Endometrial microvascular endothelial cells (primary cell): Measurements from ENCODE around the gene ZNF385A. TPM values are rescaled to one million over a fixed set of nuclear protein-coding genes. Genes with fewer than 3 reads are reported as not detected.

Experiments used
- in situ Hi-C: cut with HindIII; loops from 2 replicates; pipeline ENCODE4 v1.10.0; 2017; ENCODE audit warnings: low sequenced_read_pairs, low pct_unique_long_range_greater_than_20kb; ENCODE audit errors: inconsistent ontology term
- total RNA-seq: library from RNA; depleted of rRNA; stranded (reverse); fragments of >200 nt; gene quantifications from one replicate; pipeline ENCODE4 v1.2.3, GENCODE V29; 2015; ENCODE audit errors: inconsistent ontology term

The ZNF385A gene
- total RNA-seq, 1 donor from 2014 or later, result 0.65 TPM

DNA sequence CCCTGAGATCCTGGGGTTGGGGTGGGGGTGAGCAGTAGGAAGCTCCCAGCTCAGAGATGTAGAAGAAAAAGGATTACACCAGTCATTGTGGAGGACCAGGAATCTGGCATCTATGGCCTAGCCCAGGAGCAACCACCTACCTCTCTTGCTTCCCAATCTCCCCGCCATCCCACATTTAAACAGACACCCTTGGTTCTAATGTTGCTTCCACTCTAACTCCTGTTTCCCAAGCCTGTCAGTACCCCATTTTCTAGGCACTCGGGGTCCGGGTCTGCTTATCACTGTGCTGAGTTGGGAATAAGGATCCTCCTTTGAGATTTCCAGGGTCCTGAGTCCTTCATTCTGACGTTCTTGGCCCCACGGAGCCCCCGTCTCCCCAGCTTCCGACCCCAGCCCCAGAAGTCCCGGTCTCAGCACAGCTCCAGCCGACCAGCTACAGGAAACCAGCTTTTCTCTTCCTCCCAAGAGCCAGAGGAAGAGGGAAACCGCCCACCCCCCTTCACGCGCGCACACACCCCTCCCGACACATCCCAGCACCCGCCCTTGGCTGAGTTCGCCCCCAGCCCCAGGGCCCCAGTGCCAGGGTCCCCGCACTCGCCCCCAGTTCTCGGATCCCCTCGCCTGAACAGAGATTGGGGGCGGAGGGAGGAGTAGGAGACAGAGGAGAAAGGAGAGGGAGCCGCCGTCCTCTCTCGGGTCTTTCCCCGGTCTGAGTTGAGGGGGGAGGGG, 33.3 kb upstream of the ZNF385A start:
- in situ Hi-C loops, result no loop called here

GRCh38 chr12:54416687-54417603, 32.4 kb upstream of the ZNF385A start:
- in situ Hi-C loops, result no loop called here

DNA sequence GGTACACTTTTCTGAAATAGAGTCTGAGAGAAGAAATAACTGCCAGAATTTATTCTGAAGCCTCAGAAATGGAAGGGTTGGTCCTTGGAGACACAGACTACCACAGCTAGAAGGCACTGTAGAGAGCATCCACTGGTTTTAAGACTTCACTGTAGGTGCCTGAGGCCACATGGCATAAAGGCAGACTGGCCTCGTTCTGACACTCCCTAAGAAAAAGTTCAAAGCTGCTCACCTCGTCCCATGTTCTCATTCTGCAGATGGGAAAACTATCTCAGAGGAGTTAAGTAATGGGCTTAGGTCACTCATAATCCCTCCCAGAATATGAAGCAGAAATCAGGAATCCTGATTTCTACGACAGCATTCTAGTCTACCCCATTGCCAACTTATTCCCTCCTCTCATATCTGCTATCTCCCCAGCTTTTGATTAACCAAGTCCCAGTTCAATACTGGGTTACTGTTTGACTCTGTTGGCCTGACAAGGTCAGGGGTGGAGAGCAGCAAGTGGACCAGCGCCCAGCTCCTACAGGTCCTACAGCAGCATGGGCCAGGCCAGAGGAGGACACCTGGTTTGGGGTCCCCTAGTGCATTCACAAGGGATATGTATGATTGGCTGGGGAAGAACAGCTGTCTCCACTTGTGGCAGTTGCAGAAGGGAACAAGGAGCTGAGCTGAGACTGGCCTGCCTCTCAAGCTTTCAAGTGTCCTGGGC, 30.8 kb upstream of the ZNF385A start:
- in situ Hi-C loops, result no loop called here

GRCh38 chr12:54413284-54414190, 29.0 kb upstream of the ZNF385A start:
- in situ Hi-C loops, result no loop called here

GRCh38 chr12:54412786-54413185, 28.3 kb upstream of the ZNF385A start:
- in situ Hi-C loops, result no loop called here

- in situ Hi-C loops, result no loop called here
Observed at GRCh38 chr12:54412348-54412747, 27.8 kb upstream of the ZNF385A start.

- in situ Hi-C loops, result no loop called here
Observed at GRCh38 chr12:54411391-54412241, 27.1 kb upstream of the ZNF385A start.

DNA sequence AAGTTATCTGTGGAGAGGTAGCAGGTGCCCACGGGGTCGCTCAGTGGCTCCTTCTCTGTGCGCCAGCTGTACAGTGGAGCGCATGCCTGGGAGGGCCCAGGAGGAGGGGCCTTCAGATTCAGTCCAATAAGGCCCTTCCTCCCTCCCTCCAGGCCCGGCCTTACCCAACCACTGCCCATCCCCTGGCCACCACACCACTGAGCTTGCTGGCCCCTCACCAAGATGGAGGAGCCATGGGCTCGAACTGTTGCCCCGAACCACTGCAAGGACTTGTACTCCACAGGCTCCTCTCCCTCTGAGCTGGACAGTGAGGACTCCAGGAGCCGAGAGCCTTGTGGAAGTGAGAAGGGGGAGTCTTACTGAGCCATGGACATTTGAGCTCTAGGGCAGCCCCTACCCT, 24.7 kb upstream of the ZNF385A start:
- in situ Hi-C loops, result no loop called here

GRCh38 chr12:54407183-54407905, 22.8 kb upstream of the ZNF385A start:
- in situ Hi-C loops, result no loop called here

- in situ Hi-C loops, result no loop called here
Observed at GRCh38 chr12:54405573-54405972, 21.0 kb upstream of the ZNF385A start.

DNA sequence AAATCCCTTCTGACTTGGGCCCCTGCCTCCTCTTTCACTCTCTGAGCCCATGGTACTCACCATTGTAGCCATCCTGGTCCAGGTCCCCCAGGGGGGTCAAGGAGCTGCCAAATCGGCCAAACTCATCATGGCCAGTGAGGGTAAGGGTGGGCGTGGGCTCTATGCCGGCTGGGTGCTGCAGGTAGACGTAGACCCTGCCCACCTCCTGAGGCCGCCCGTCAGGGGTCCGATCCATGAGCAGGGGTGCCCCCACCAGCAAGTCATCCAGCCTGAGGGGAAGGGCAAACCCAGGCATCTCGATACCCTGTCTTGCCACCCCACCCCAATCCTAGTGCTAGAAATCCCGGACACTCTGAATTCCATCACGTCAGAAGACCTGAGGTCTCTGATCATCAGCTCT, 20.6 kb upstream of the ZNF385A start:
- in situ Hi-C loops, result no loop called here

DNA sequence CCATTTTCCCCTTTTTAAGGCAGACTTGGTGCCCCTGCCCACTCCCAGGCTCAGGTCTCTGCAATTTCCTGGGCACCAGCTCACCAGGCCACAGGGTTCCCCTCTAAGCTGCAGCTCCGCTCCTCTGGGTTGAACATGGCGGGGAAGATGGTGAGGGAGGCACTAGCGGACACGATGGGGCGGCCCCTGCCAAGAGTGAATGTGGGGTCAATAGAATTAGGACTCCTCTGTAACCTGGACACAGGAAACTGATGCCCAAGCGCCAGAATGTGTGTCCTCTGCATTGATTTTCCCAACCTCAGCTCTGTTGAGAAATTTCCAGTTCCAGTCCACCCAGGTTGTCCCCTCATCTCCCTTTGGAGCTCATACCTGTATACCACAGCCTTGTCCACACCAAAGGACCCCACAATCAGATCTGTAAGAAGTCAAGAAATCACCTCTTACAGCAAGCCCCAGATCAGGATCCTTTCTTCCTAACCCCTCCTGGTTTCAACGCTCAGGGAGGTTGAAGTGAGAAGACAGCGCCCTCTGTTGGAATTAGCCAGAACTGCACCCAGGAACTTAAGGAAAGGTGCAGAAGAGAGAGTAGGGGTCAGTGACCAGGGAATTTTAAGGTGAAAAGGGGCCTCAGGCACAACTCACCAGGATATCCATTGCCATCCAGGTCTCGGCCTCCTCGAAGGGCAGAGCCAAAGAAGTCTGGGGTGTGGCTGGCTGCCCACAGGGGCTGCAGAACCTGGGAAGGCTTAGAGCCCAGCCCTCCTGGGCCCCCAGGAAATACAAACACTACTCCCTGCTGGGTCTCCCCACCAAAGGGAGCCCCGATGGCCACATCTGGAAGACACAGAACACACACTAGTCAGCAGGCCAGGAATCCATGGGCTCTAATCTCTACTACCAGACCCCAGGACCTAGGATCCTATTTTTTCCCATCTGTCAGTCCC, 19.8 kb upstream of the ZNF385A start:
- in situ Hi-C loops, result no loop called here

GRCh38 chr12:54401119-54401518, 16.6 kb upstream of the ZNF385A start:
- in situ Hi-C loops, result no loop called here

DNA sequence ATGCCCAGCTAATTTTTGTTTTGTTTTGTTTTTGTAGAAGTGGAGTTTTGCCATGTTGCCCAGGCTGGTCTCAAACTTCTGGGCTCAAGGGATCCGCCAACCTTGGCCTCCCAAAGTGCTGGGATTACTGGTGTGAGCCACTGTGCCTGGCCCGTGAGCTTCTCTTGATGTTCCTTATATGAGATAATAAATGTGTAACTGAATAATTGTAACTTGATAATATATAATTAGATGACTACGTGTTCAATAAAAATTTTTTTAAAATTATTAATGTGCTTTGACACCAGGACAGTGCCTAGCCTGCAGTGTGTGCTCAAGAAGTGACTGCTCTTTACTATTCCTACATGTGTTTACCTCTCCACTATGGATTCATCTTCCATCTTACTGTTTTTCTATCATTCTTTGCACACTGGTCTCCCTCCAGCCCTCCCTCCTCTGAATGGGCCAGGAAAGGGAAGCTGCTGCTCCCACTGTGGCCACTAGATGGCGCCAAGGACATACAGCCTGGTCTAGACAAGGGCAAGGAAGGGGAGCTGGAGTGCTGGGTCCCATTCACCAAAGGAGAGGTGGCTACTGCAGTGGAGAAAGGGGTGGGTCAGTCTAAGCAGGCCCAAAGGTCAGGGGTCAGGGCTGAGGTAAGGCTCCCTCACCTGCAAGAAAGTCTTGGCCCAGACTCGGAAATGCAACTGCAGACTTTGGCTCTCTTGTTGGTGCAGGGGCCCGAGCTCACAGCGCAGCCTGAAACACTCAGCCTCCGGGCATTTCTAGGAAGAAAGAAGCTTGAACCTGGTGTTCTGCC, 14.7 kb upstream of the ZNF385A start:
- in situ Hi-C loops, result no loop called here

- in situ Hi-C loops, result no loop called here
Observed at GRCh38 chr12:54398218-54398617, 13.7 kb upstream of the ZNF385A start.
